HepG2 (cell line): ENCODE measurements around the gene CX3CR1. TPM values are rescaled to one million over a fixed set of nuclear protein-coding genes. Genes with fewer than 3 reads are reported as not detected.

Experiments
- ATAC-seq: fragments of 200-7000 bp; cut with Tn5 transposase; 3 replicates; pipeline ENCODE4 v1.9.1; 2020; ENCODE audit warnings: mild to moderate bottlenecking, moderate library complexity
- BruUV-seq: library from RNA; stranded (reverse); fragments of 400-500 nt; replicated peaks from 2 replicates; lab custom pipeline; 2021; lab: Mats Ljungman, UMichigan
- CTCF ChIA-PET: fragments of 300-600 bp; formaldehyde crosslinking; extraction: SDS; loops from one replicate; lab custom pipeline; 2021; ENCODE audit warnings: low total read pairs, inconsistent platforms, low intra/inter-chr PET ratio; lab: Yijun Ruan, JAX
- POLR2A ChIA-PET: fragments of 350-600 bp; sonication (Branson Sonifier 250); formaldehyde crosslinking; loops from one replicate; lab custom pipeline; 2020; ENCODE audit warnings: antibody characterized with exemption, inconsistent platforms; lab: Yijun Ruan, JAX
- DNase-seq: peaks from one replicate; pipeline ENCODE4 v3.0.0-alpha.2; 2015; ENCODE audit warnings: low spot score
- FAIRE-seq: peaks from 3 replicates; lab custom pipeline; 2011; peaks lifted over from hg19 to GRCh38; lab: Jason Lieb, UNC
- H2AFZ ChIP-seq: one replicate; pipeline ENCODE4 v1.6.1; 2011; ENCODE audit warnings: low read length, inconsistent platforms
- H3K27ac ChIP-seq: fragments of 300-600 bp; 3 replicates; pipeline ENCODE4 v1.8.0; 2011; ENCODE audit warnings: mixed run types, mild to moderate bottlenecking, mixed read lengths, low read length, inconsistent platforms; ENCODE audit not compliant: insufficient read depth; ENCODE audit errors: extremely low read length
- H3K27me3 ChIP-seq, 2 experiments: fragments of 200-600 bp in 1 of 2; 2 replicates in 1 of 2; 3 replicates in 1 of 2; pipeline versions ENCODE4 v1.6.0 to v1.8.0; 2011; ENCODE audit warnings: low read length in 2 of 2, mild to moderate bottlenecking in 2 of 2, moderate library complexity in 2 of 2, inconsistent platforms in 1 of 2; ENCODE audit not compliant: insufficient read depth in 2 of 2, control insufficient read depth in 1 of 2
- H3K36me3 ChIP-seq, 2 experiments: fragments of 200-600 bp in 1 of 2; replicated peaks in 1 of 2; 2 replicates in 1 of 2; 3 replicates in 1 of 2; pipeline versions ENCODE4 v1.5.1 to v1.8.0; 2011; ENCODE audit warnings: low read length in 2 of 2, inconsistent platforms in 1 of 2; ENCODE audit not compliant: insufficient read depth in 2 of 2, control insufficient read depth in 1 of 2
- H3K4me1 ChIP-seq: 2 replicates; pipeline ENCODE4 v1.5.1; 2012; ENCODE audit warnings: low read length, inconsistent platforms; ENCODE audit not compliant: insufficient read depth
- H3K4me2 ChIP-seq: 2 replicates; pipeline ENCODE4 v1.6.0; 2011; ENCODE audit warnings: low read depth, low read length, inconsistent platforms
- H3K4me3 ChIP-seq, 3 experiments: fragments of 200-600 bp in 1 of 3; sonication (generic), shearing (Covaris generic) in 1 of 3; replicated peaks in 1 of 3; 2 replicates each; pipeline ENCODE4 v1.5.1; 2011 to 2016; ENCODE audit warnings: low read length in 3 of 3, inconsistent platforms in 2 of 3, low read depth in 2 of 3, mild to moderate bottlenecking in 2 of 3, control low read depth in 1 of 3, mixed read lengths in 1 of 3; ENCODE audit not compliant: insufficient read depth in 1 of 3
- H3K79me2 ChIP-seq: one replicate; pipeline ENCODE4 v1.6.1; 2011; ENCODE audit warnings: low read length, inconsistent platforms; ENCODE audit not compliant: insufficient read depth
- H3K9ac ChIP-seq: 2 replicates; pipeline ENCODE4 v1.6.0; 2011; ENCODE audit warnings: mild to moderate bottlenecking, low read depth, low read length, inconsistent platforms; ENCODE audit not compliant: insufficient read depth
- H3K9me3 ChIP-seq: 2 replicates; pipeline ENCODE4 v1.5.1; 2012; ENCODE audit warnings: mild to moderate bottlenecking, low read length
- H4K20me1 ChIP-seq: 2 replicates; pipeline ENCODE4 v1.6.0; 2011; ENCODE audit warnings: inconsistent platforms, mild to moderate bottlenecking, low read length, moderate library complexity; ENCODE audit not compliant: insufficient read depth
- ARNTL ChIP-seq: sonication (generic); formaldehyde crosslinking; IDR thresholded peaks from 2 replicates; pipeline ENCODE4 v1.4.0; 2020; ENCODE audit warnings: mild to moderate bottlenecking, missing genetic modification reagents
- CC2D1A ChIP-seq: sonication (generic); formaldehyde crosslinking; IDR thresholded peaks from 2 replicates; pipeline ENCODE4 v1.8.1; 2023; ENCODE audit warnings: mild to moderate bottlenecking, missing genetic modification reagents
- FLYWCH1 ChIP-seq: sonication (generic); formaldehyde crosslinking; IDR thresholded peaks from 2 replicates; pipeline ENCODE4 v1.8.1; 2023; ENCODE audit warnings: mild to moderate bottlenecking, missing genetic modification reagents
- JUNB ChIP-seq: sonication (generic); formaldehyde crosslinking; IDR thresholded peaks from 2 replicates; pipeline ENCODE4 v1.8.0; 2022; ENCODE audit warnings: missing genetic modification reagents, mild to moderate bottlenecking, borderline replicate concordance
- LRRFIP1 ChIP-seq: sonication (generic); formaldehyde crosslinking; conservative IDR thresholded peaks from 2 replicates; pipeline ENCODE4 v1.4.0; 2020; ENCODE audit warnings: missing genetic modification reagents
- MTA3 ChIP-seq: sonication (generic); formaldehyde crosslinking; IDR thresholded peaks from 2 replicates; pipeline ENCODE4 v1.4.0; 2020; ENCODE audit warnings: missing genetic modification reagents
- MYNN ChIP-seq: sonication (generic); formaldehyde crosslinking; IDR thresholded peaks from 2 replicates; pipeline ENCODE4 v1.4.0; 2020; ENCODE audit warnings: mild to moderate bottlenecking, low read depth, missing genetic modification reagents
- PAX8 ChIP-seq: sonication (generic); formaldehyde crosslinking; IDR thresholded peaks from 2 replicates; pipeline ENCODE4 v1.8.0; 2022; ENCODE audit warnings: mild to moderate bottlenecking, missing genetic modification reagents, borderline replicate concordance
- SMAD9 ChIP-seq: sonication (generic); formaldehyde crosslinking; IDR thresholded peaks from 2 replicates; pipeline ENCODE4 v1.5.1; 2020; ENCODE audit warnings: mild to moderate bottlenecking, missing genetic modification reagents
- SP1 ChIP-seq, 2 experiments: fragments of 450-650 bp in 1 of 2; sonication (generic) in 1 of 2; formaldehyde crosslinking in 1 of 2; IDR thresholded peaks; 2 replicates each; pipeline versions ENCODE4 v1.4.0 to v1.6.1; 2016 to 2020; ENCODE audit warnings: missing genetic modification reagents in 1 of 2
- TIGD3 ChIP-seq: sonication (generic); formaldehyde crosslinking; IDR thresholded peaks from 2 replicates; pipeline ENCODE4 v1.5.1; 2020; ENCODE audit warnings: mild to moderate bottlenecking, missing genetic modification reagents, borderline replicate concordance
- ZBTB44 ChIP-seq: sonication (generic); formaldehyde crosslinking; IDR thresholded peaks from 2 replicates; pipeline ENCODE4 v1.4.0; 2020; ENCODE audit warnings: missing genetic modification reagents
- ZMYM4 ChIP-seq: sonication (generic); formaldehyde crosslinking; IDR thresholded peaks from 2 replicates; pipeline ENCODE4 v1.8.1; 2023; ENCODE audit warnings: mild to moderate bottlenecking, missing genetic modification reagents
- ZNF772 ChIP-seq: sonication (generic); formaldehyde crosslinking; IDR thresholded peaks from 2 replicates; pipeline ENCODE4 v1.5.0; 2020; ENCODE audit warnings: mild to moderate bottlenecking, missing genetic modification reagents
- WGBS: methylation state at CpG from one replicate; pipeline ENCODE4 v1.1.6; 2017; ENCODE audit warnings: low lambda C conversion rate; 5-methylcytosine and 5-hydroxymethylcytosine counted together
- in situ Hi-C: cut with HindIII; loops from 2 replicates; pipeline ENCODE4 v1.10.0; 2017; ENCODE audit warnings: low pct_unique_long_range_greater_than_20kb; ENCODE audit not compliant: extremely low pct_ligation_motif_present
- intact Hi-C: fragments of 100-400 bp; cut with micrococcal nuclease; formaldehyde crosslinking; loops from one replicate; pipeline ENCODE4 v1.10.0; 2022; ENCODE audit not compliant: unreplicated experiment
- polyA plus RNA-seq, 8 experiments: library from polyadenylated mRNA; depleted of rRNA in 3 of 8; stranded (reverse) in 7 of 8; unstranded in 1 of 8; fragments of >200 nt; fragmentation: Illumina TruSeq in 4 of 8; extraction: Trizol in 4 of 8; gene quantifications; 2 replicates each; pipeline versions ENCODE4 v1.2.1 to v1.2.3, GENCODE V29; 2011 to 2016; ENCODE audit warnings: low read depth in 4 of 8, missing spikeins in 1 of 8, mixed read lengths in 1 of 8; ENCODE audit not compliant: insufficient read depth in 1 of 8
- total RNA-seq, 5 experiments: library from RNA; depleted of rRNA; stranded (reverse); fragments of >200 nt; fragmentation: Illumina TruSeq; extraction: Trizol; gene quantifications; 2 replicates each; pipeline ENCODE4 v1.2.3, GENCODE V29; 2016; ENCODE audit warnings: low read depth in 1 of 5
- TF ChIP-seq, protein P1 (sequence below): sonication (generic); formaldehyde crosslinking; IDR thresholded peaks from 2 replicates; pipeline ENCODE4 v1.4.0; 2020; ENCODE audit warnings: missing genetic modification reagents
- TF ChIP-seq, protein P2 (sequence below), 2 experiments: fragments of 450-650 bp in 1 of 2; sonication (generic) in 1 of 2; formaldehyde crosslinking; IDR thresholded peaks; 2 replicates each; pipeline versions ENCODE4 v1.5.0 to v1.8.0; 2020 to 2022; ENCODE audit warnings: mild to moderate bottlenecking in 1 of 2, missing genetic modification reagents in 1 of 2

The CX3CR1 gene
- total and polyA plus RNA-seq, 2 of the 13 experiments (the other 11 are each of a cell fraction or from before 2014, with no cell fraction given): not detected

GRCh38 chr3:39271363-39271914 lies 8.4 kb downstream of the CX3CR1 start (continued):
- no peak for TF ChIP-seq FLYWCH1 (CRISPR knock-in tag)
- no peak for TF ChIP-seq ZNF772 (CRISPR knock-in tag)
- TF ChIP-seq PAX8 (CRISPR knock-in tag): no peak
- TF ChIP-seq CC2D1A (CRISPR knock-in tag): no peak
- TF ChIP-seq, all 625 proteins: peak for 0

DNA sequence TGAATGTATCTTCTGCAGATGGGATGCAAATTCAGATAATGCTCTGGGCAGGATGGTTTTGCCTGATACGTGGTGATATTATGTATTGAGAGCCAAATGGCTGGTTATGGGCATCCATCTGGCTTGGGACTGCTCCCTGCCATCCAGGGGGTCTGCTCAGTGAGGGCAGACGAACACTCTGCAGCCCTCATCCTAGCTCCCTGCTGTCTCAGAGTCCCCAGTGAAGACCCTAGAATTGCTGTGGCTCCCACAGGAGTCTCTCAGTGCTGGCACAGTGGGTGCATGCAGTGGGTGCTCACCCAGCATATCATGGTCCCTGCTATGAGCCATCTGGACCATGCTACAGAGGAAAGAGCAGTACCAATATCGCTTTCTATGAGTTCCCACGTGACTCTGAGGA lies 10.3 kb downstream of the CX3CR1 start:
- intact Hi-C loops: no loop called here
- no TSS peak for BruUV-seq
- in situ Hi-C loops: no loop called here
- ChIA-PET POLR2A (no interaction called here), CTCF (no interaction called here)
- Histone ChIP-seq H2AFZ (no peak overlapping the region), H3K4me1 (no peaks in the 10 kb centered on the region), H3K4me2 (no peak overlapping the region), H3K27ac (no peak overlapping the region), H3K9me3 (no peaks in the 10 kb centered on the region), H3K4me3 (no peak overlapping the region), H3K9ac (no peak overlapping the region), H3K79me2 (no peaks in the 10 kb centered on the region), H3K36me3 (no peaks in the 10 kb centered on the region), H3K27me3 (peaks cover 0 to 26% of the 10 kb centered on the region in 2 experiments; a peak in 4 of 5 replicates), H4K20me1 (no peaks in the 10 kb centered on the region)
- DNase-seq (no peak), ATAC-seq (no peak), FAIRE-seq (no peak)
- 0% methylated on average over 3 of the region's 4 CpGs for WGBS
- TF ChIP-seq ZMYM4 (CRISPR knock-in tag) (no peak), LRRFIP1 (CRISPR knock-in tag) (no peak), JUNB (CRISPR knock-in tag) (no peak), TIGD3 (no peak), MTA3 (CRISPR knock-in tag) (no peak), SP1 (IDR thresholded peaks at IDR 0.05) (no peak), SP1 (CRISPR knock-in tag; IDR thresholded peaks at IDR 0.05) (no peak), SMAD9 (CRISPR knock-in tag) (no peak), ARNTL (CRISPR knock-in tag) (no peak), MYNN (CRISPR knock-in tag) (no peak), ZBTB44 (no peak)
- TF ChIP-seq, protein P1, sequence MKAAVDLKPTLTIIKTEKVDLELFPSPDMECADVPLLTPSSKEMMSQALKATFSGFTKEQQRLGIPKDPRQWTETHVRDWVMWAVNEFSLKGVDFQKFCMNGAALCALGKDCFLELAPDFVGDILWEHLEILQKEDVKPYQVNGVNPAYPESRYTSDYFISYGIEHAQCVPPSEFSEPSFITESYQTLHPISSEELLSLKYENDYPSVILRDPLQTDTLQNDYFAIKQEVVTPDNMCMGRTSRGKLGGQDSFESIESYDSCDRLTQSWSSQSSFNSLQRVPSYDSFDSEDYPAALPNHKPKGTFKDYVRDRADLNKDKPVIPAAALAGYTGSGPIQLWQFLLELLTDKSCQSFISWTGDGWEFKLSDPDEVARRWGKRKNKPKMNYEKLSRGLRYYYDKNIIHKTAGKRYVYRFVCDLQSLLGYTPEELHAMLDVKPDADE (CRISPR knock-in tag): no peak
- TF ChIP-seq, protein P2, sequence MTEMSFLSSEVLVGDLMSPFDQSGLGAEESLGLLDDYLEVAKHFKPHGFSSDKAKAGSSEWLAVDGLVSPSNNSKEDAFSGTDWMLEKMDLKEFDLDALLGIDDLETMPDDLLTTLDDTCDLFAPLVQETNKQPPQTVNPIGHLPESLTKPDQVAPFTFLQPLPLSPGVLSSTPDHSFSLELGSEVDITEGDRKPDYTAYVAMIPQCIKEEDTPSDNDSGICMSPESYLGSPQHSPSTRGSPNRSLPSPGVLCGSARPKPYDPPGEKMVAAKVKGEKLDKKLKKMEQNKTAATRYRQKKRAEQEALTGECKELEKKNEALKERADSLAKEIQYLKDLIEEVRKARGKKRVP (CRISPR knock-in tag; IDR thresholded peaks at IDR 0.05): no peak
